SU-DHL-6 (cell line): ENCODE data around the gene DAP3.
"Not testable (repeated sequence)": the region's sequence is repeated elsewhere in the genome, so short reads cannot be mapped to it uniquely, and the experiment has no call there.

ENCODE experiments used
- H2AFZ ChIP-seq: fragments of 200-600 bp; sonication (generic); 2 replicates; pipeline ENCODE4 v1.6.1; 2014; ENCODE audit warnings: low read depth, mild to moderate bottlenecking, moderate library complexity, mixed read lengths, antibody characterized with exemption, low read length; ENCODE audit not compliant: severe bottlenecking
- H3F3A ChIP-seq: fragments of 200-600 bp; shearing (Covaris generic); 2 replicates; pipeline ENCODE4 v1.6.0; 2016; ENCODE audit warnings: antibody characterized with exemption, mild to moderate bottlenecking; ENCODE audit not compliant: insufficient read depth
- H3K27ac ChIP-seq: fragments of 200-600 bp; sonication (generic); 2 replicates; pipeline ENCODE4 v1.5.1; 2016; ENCODE audit warnings: low read depth, mild to moderate bottlenecking, low read length, moderate library complexity, mixed read lengths
- H3K27me3 ChIP-seq: fragments of 200-600 bp; sonication (generic), shearing (Covaris generic); 2 replicates; pipeline ENCODE4 v1.6.0; 2014; ENCODE audit warnings: mild to moderate bottlenecking, low read length
- H3K36me3 ChIP-seq: fragments of 200-600 bp; sonication (generic); 2 replicates; pipeline ENCODE4 v1.6.1; 2014; ENCODE audit warnings: mild to moderate bottlenecking, low read length, mixed read lengths
- H3K4me2 ChIP-seq: fragments of 300-600, 200-600 bp; shearing (Covaris generic), sonication (generic); 2 replicates; pipeline ENCODE4 v1.6.0; 2014; ENCODE audit warnings: low read length, low read depth, mild to moderate bottlenecking; ENCODE audit not compliant: poor library complexity, severe bottlenecking
- H3K4me3 ChIP-seq: fragments of 200-600 bp; sonication (generic); 2 replicates; pipeline ENCODE4 v1.5.1; 2014; ENCODE audit warnings: antibody characterized with exemption, low read length, mild to moderate bottlenecking, mixed read lengths; ENCODE audit not compliant: insufficient read depth, poor library complexity, severe bottlenecking
- H3K79me2 ChIP-seq: fragments of 200-600 bp; sonication (generic); 2 replicates; pipeline ENCODE4 v1.6.1; 2014; ENCODE audit warnings: mild to moderate bottlenecking, low read length, moderate library complexity; ENCODE audit not compliant: insufficient read depth
- H3K9ac ChIP-seq: fragments of 200-600 bp; sonication (generic); 2 replicates; pipeline ENCODE4 v1.7.0; 2014; ENCODE audit warnings: mild to moderate bottlenecking, low read length
- H3K9me2 ChIP-seq: fragments of 200-600 bp; sonication (generic); replicated peaks from 2 replicates; pipeline ENCODE4 v1.6.1; 2014; ENCODE audit warnings: low read length; ENCODE audit not compliant: insufficient read depth
- H3K9me3 ChIP-seq: fragments of 200-600 bp; sonication (generic); 2 replicates; pipeline ENCODE4 v1.6.1; 2014; ENCODE audit warnings: low read length, mixed read lengths; ENCODE audit not compliant: insufficient read depth
- H4K20me1 ChIP-seq: fragments of 200-600 bp; sonication (generic); 2 replicates; pipeline ENCODE4 v1.6.1; 2014; ENCODE audit warnings: low read depth, mild to moderate bottlenecking, antibody characterized with exemption, low read length, moderate library complexity, mixed read lengths
- EZH2phosphoT487 ChIP-seq: fragments of 200-600 bp; sonication (generic), shearing (Covaris generic); conservative IDR thresholded peaks from 2 replicates; pipeline ENCODE4 v1.6.1; 2018; ENCODE audit warnings: mild to moderate bottlenecking, antibody characterized with exemption, low read length, moderate library complexity, mixed read lengths
- TF ChIP-seq, protein P1 (sequence below): fragments of 200-600 bp; sonication (generic); IDR thresholded peaks from one replicate; pipeline ENCODE4 v1.5.1; 2017; ENCODE audit warnings: antibody characterized with exemption, mild to moderate bottlenecking, low read length, moderate library complexity; ENCODE audit not compliant: insufficient read depth, poor library complexity, severe bottlenecking

The DAP3 gene

GRCh38 chr1:155761736-155762405 lies 73.0 kb downstream of the DAP3 start:
- Histone ChIP-seq H3K9me3 (no peaks in the 10 kb centered on the region), H3K27me3 (no peaks in the 10 kb centered on the region), H3K36me3 (peaks cover 9% of the 10 kb centered on the region; the same call in 1 of the 2 replicates), H4K20me1 (no peaks in the 10 kb centered on the region), H3F3A (no peaks in the 10 kb centered on the region), H3K4me2 (no peak overlapping the region), H3K4me3 (no peak overlapping the region), H3K9ac (no peak overlapping the region), H2AFZ (no peak overlapping the region), H3K27ac (no peak overlapping the region), H3K9me2 (no peaks in the 10 kb centered on the region), H3K79me2 (no peaks in the 10 kb centered on the region)
- no peak for TF ChIP-seq EZH2phosphoT487
- TF ChIP-seq, protein P1, sequence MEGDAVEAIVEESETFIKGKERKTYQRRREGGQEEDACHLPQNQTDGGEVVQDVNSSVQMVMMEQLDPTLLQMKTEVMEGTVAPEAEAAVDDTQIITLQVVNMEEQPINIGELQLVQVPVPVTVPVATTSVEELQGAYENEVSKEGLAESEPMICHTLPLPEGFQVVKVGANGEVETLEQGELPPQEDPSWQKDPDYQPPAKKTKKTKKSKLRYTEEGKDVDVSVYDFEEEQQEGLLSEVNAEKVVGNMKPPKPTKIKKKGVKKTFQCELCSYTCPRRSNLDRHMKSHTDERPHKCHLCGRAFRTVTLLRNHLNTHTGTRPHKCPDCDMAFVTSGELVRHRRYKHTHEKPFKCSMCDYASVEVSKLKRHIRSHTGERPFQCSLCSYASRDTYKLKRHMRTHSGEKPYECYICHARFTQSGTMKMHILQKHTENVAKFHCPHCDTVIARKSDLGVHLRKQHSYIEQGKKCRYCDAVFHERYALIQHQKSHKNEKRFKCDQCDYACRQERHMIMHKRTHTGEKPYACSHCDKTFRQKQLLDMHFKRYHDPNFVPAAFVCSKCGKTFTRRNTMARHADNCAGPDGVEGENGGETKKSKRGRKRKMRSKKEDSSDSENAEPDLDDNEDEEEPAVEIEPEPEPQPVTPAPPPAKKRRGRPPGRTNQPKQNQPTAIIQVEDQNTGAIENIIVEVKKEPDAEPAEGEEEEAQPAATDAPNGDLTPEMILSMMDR: no peak

GRCh38 chr1:155763090-155763815 lies 74.4 kb downstream of the DAP3 start:
- peaks cover 12% of the 10 kb centered on the region; the same call in 1 of the 2 replicates for H3K36me3 ChIP-seq
- not testable (repeated sequence) for H3K4me2 ChIP-seq, H3K27me3 ChIP-seq, H3K9ac ChIP-seq, H4K20me1 ChIP-seq, H2AFZ ChIP-seq, H3F3A ChIP-seq, H3K79me2 ChIP-seq, H3K4me3 ChIP-seq, H3K27ac ChIP-seq, H3K9me2 ChIP-seq, H3K9me3 ChIP-seq

- not testable (repeated sequence) for H3K27ac ChIP-seq, H3K9ac ChIP-seq, H3K4me3 ChIP-seq, H3K4me2 ChIP-seq, H3K79me2 ChIP-seq, H3K27me3 ChIP-seq, H3K9me2 ChIP-seq, H2AFZ ChIP-seq, H3F3A ChIP-seq, H3K9me3 ChIP-seq, H4K20me1 ChIP-seq
- peaks cover 12% of the 10 kb centered on the region; the same call in 1 of the 2 replicates for H3K36me3 ChIP-seq
Observed at GRCh38 chr1:155763989-155764388, 75.1 kb downstream of the DAP3 start.

DNA sequence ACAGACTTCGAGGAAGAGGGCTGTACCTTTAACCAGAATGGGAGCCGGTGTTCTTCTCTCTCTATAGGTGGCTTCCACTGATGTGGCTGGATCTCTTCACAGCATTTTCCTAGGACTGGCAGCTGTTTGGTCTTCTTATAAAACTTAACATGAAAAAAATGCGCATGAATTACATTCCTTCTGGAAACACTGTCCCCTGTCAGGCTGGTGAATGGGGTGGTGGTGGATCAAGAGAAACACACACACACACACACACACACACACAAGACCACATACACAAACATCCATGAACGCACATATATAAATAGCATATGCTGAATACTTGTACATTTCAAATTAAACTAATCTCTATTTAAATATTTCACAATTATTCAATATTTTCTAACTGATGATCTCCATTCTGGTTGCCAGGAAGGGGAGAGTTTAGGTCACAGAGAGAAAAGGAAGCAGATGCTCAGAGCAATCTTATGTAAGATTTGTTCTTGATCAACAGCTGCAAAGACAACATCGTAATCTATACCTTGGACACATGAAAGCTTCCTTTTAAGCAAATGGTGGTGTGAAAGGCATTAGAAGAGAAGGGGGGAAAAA lies 78.6 kb downstream of the DAP3 start:
- not testable (repeated sequence) for H3K4me2 ChIP-seq, H2AFZ ChIP-seq, H3K9me3 ChIP-seq, H3F3A ChIP-seq, H3K27ac ChIP-seq, H3K27me3 ChIP-seq, H3K9me2 ChIP-seq, H3K79me2 ChIP-seq, H3K9ac ChIP-seq, H3K4me3 ChIP-seq, H4K20me1 ChIP-seq, H3K36me3 ChIP-seq
